ENCODE measurements around the gene PLSCR4. TPM values are rescaled to one million over a fixed set of nuclear protein-coding genes. Genes with fewer than 3 reads are reported as not detected.

Gene PLSCR4
- total RNA-seq, 4 donors from 2014 or later, result 19.7 to 87.7 (median 41.0) TPM

DNA sequence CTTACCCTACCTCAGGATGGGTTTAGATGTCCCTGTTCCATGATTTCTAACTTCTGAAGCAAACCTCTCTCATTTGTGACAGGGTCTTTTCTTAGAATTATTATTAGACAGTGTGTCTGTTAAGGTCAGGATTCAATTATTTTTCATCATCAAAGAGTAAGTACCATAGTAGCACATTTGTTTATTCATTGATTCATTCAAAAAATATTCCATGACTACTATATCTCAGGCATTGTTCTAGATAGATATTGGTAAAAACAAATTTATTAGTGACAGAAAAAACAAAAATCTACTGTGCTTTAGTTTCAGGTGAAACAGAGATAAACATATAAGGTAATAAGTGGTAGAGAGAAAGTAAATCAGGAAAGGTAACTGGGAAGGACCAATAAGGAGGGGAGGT, 86.4 kb downstream of the PLSCR4 start:
- no peak for TF ChIP-seq CTCF (IDR thresholded peaks at IDR 0.05)
- no peak for TF ChIP-seq POLR2AphosphoS5 (IDR thresholded peaks at IDR 0.05)
- TF ChIP-seq EP300 (IDR thresholded peaks at IDR 0.05; ENCODE audit: low read depth), result no peak
- Histone ChIP-seq H3K36me3 (no peaks in the 10 kb centered on the region), H3K4me3 (no peak overlapping the region), H3K27me3 (no peaks in the 10 kb centered on the region), H3K4me1 (peaks cover 10 to 44% (median 26%) of the 10 kb centered on the region in 4 donors), H3K27ac (peak overlapping the region; percentile 28 to 56 (median 49)), H3K9me3 (no peaks in the 10 kb centered on the region)
- intact Hi-C loops (cut with DNase I; ENCODE audit: low total_unique reads) (no loop called here), in situ Hi-C loops (cut with MboI; ENCODE audit: low pct_ligation_motif_present in 1 of 4, low pct_unique_long_range_greater_than_20kb in 1 of 4, low sequenced_read_pairs in 3 of 4) (loop anchor here in 1 of 4 donors (25.0 kb wide), 1 partner anchor 102 kb away; no protein-coding TSS in a partner anchor)
- no peak for DNase-seq

DNA sequence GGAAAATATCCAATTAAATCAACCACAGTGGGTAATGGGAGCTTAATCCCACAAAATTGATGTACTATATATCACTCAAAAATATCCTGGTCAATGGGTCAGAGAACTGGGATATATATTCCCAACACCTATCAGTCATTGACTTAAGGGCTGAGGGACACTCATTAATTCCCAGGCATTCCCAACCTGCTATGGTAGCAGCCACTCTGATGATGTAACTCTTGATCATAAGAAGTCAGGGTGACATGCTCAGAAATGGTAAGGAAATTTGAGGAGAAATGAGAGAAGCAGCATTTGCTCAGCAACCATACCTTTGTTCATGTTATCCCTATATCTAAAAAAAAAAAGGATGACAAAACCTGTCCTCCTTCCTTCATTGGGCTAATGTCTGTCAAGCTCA, 86.8 kb downstream of the PLSCR4 start:
- peak overlapping the region in 1 of 4 donors; percentile 56 for H3K27ac ChIP-seq

GRCh38 chr3:146163584-146163983, 87.3 kb downstream of the PLSCR4 start:
- Histone ChIP-seq H3K27ac (peak overlapping the region in 1 of 4 donors; percentile 96), H3K27me3 (no peaks in the 10 kb centered on the region)
- 40 to 73% methylated on average over 1 to 2 of the region's 2 CpGs for WGBS, 2 donors (ENCODE audit: low coverage in 1 of 2)

More for the DNA sequence above, 86.8 kb downstream of the PLSCR4 start:
- Histone ChIP-seq H3K4me1 (peaks cover 10 to 48% (median 28%) of the 10 kb centered on the region in 4 donors), H3K9me3 (no peaks in the 10 kb centered on the region), H3K4me3 (no peak overlapping the region), H3K27me3 (no peaks in the 10 kb centered on the region), H3K36me3 (no peaks in the 10 kb centered on the region)
- TF ChIP-seq EP300 (IDR thresholded peaks at IDR 0.05; ENCODE audit: low read depth) (no peak), POLR2AphosphoS5 (IDR thresholded peaks at IDR 0.05) (no peak), POLR2A (IDR thresholded peaks at IDR 0.05) (no peak), CTCF (IDR thresholded peaks at IDR 0.05) (no peak)
- DNase-seq, result no peak
- intact Hi-C loops (cut with DNase I; ENCODE audit: low total_unique reads) (no loop called here), in situ Hi-C loops (cut with MboI; ENCODE audit: low pct_ligation_motif_present in 1 of 4, low pct_unique_long_range_greater_than_20kb in 1 of 4, low sequenced_read_pairs in 3 of 4) (loop anchor here in 1 of 4 donors (25.0 kb wide), 1 partner anchor 102 kb away; no protein-coding TSS in a partner anchor)

DNA sequence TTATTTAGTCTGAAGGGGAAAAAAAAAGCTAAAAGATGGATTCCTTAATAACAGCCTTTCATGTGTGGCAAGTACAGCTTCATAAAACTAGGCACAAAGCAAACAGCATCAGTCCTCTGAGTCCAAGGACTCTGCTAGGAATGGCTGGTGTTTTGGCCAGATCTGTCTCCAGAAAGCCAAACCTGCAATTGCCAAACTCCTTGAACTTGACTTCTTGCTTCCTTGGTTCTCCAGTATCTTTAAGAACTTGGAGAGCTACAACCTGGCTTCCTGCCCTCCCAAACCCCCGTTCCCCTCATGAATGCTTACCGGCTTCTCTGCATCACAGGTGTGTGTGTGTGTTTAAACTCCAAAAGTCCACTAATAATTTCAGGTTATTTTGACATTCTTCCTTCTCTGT, 88.3 kb downstream of the PLSCR4 start:
- WGBS, 2 donors (ENCODE audit: low coverage in 1 of 2), result 70 to 76% methylated on average over 2 of the region's 2 CpGs
- Histone ChIP-seq H3K36me3 (no peaks in the 10 kb centered on the region), H3K27ac (peak overlapping the region; percentile 92 to 97 (median 95)), H3K4me3 (no peak overlapping the region), H3K27me3 (no peaks in the 10 kb centered on the region), H3K9me3 (no peaks in the 10 kb centered on the region), H3K4me1 (peaks cover 10 to 63% (median 38%) of the 10 kb centered on the region in 4 donors)
- intact Hi-C loops (cut with DNase I; ENCODE audit: low total_unique reads) (no loop called here), in situ Hi-C loops (cut with MboI; ENCODE audit: low pct_ligation_motif_present in 1 of 4, low pct_unique_long_range_greater_than_20kb in 1 of 4, low sequenced_read_pairs in 3 of 4) (loop anchor here in 1 of 4 donors (25.0 kb wide), 1 partner anchor 100 kb away; no protein-coding TSS in a partner anchor)
- no peak for TF ChIP-seq CTCF (IDR thresholded peaks at IDR 0.05)
- TF ChIP-seq POLR2AphosphoS5 (IDR thresholded peaks at IDR 0.05), result no peak
- no peak for TF ChIP-seq EP300 (IDR thresholded peaks at IDR 0.05; ENCODE audit: low read depth)
- no peak for TF ChIP-seq POLR2A (IDR thresholded peaks at IDR 0.05)
- DNase-seq, result no peak

More at GRCh38 chr3:146163584-146163983, 87.3 kb downstream of the PLSCR4 start:
- intact Hi-C loops (cut with DNase I; ENCODE audit: low total_unique reads), result no loop called here
- H3K9me3 ChIP-seq, result no peaks in the 10 kb centered on the region
- no peaks in the 10 kb centered on the region for H3K36me3 ChIP-seq
- in situ Hi-C loops (cut with MboI; ENCODE audit: low pct_ligation_motif_present in 1 of 4, low pct_unique_long_range_greater_than_20kb in 1 of 4, low sequenced_read_pairs in 3 of 4), result loop anchor here in 1 of 4 donors (25.0 kb wide), 1 partner anchor 101 kb away; no protein-coding TSS in a partner anchor
- H3K4me3 ChIP-seq, result no peak overlapping the region
- peak in 1 of 3 donors; percentile 38 for TF ChIP-seq POLR2AphosphoS5 (IDR thresholded peaks at IDR 0.05)
- TF ChIP-seq CTCF (IDR thresholded peaks at IDR 0.05), result peak; percentile 22 to 52 (median 38)
- TF ChIP-seq EP300 (IDR thresholded peaks at IDR 0.05; ENCODE audit: low read depth), result no peak
- TF ChIP-seq POLR2A (IDR thresholded peaks at IDR 0.05), result no peak
- DNase-seq, result no peak
- H3K4me1 ChIP-seq, result peaks cover 10 to 53% (median 31%) of the 10 kb centered on the region in 4 donors

Measured in transverse colon (tissue), 4 donors.